Left ventricle myocardium inferior (tissue), 1 donor: ENCODE data around the gene GLIS2. TPM values are rescaled to one million over a fixed set of nuclear protein-coding genes. Genes with fewer than 3 reads are reported as not detected.

Experiments
- DNase-seq: peaks from one replicate; pipeline ENCODE4 v3.0.0-alpha.2; 2020
- H3K27ac ChIP-seq: fragments of 200-600 bp; replicated peaks from 2 replicates; pipeline ENCODE4 v1.8.0; 2021
- H3K27me3 ChIP-seq: fragments of 200-600 bp; 2 replicates; pipeline ENCODE4 v1.8.0; 2021; ENCODE audit warnings: low read depth
- H3K36me3 ChIP-seq: fragments of 200-600 bp; 2 replicates; pipeline ENCODE4 v1.8.0; 2021
- H3K4me1 ChIP-seq: fragments of 200-600 bp; 2 replicates; pipeline ENCODE4 v1.8.0; 2021
- H3K4me3 ChIP-seq: fragments of 200-600 bp; 2 replicates; pipeline ENCODE4 v1.8.0; 2021; ENCODE audit warnings: mild to moderate bottlenecking, moderate library complexity
- H3K9me3 ChIP-seq: fragments of 200-600 bp; replicated peaks from 2 replicates; pipeline ENCODE4 v1.8.0; 2021
- intact Hi-C: fragments of 100-400 bp; cut with micrococcal nuclease; formaldehyde crosslinking; loops from one replicate; pipeline ENCODE4 v1.11.0; 2022
- total RNA-seq: library from RNA; stranded (reverse); fragmentation: NEBNext Ultra II Directional; extraction: Animal tissue kit (Norgen Biotek cat#: 25700); gene quantifications from one replicate; pipeline ENCODE4 v1.2.1, GENCODE V29; 2021
- TF ChIP-seq, protein P1 (sequence below): fragments of 200-600 bp; IDR thresholded peaks from 2 replicates; pipeline ENCODE4 v1.8.0; 2021; ENCODE audit warnings: antibody characterized with exemption, mild to moderate bottlenecking, borderline replicate concordance
- donor health status: DM: no; HTN: yes; CAD: no; lungs with severe emphysema.

Gene GLIS2
- total RNA-seq, 1 donor from 2014 or later: 17.2 TPM

GRCh38 chr16:4354512-4355409, 38.9 kb downstream of the GLIS2 start:
- no peak overlapping the region for H3K27ac ChIP-seq
- H3K4me1 ChIP-seq: peaks cover 22% of the 10 kb centered on the region
- no peaks in the 10 kb centered on the region for H3K9me3 ChIP-seq
- TF ChIP-seq, protein P1, sequence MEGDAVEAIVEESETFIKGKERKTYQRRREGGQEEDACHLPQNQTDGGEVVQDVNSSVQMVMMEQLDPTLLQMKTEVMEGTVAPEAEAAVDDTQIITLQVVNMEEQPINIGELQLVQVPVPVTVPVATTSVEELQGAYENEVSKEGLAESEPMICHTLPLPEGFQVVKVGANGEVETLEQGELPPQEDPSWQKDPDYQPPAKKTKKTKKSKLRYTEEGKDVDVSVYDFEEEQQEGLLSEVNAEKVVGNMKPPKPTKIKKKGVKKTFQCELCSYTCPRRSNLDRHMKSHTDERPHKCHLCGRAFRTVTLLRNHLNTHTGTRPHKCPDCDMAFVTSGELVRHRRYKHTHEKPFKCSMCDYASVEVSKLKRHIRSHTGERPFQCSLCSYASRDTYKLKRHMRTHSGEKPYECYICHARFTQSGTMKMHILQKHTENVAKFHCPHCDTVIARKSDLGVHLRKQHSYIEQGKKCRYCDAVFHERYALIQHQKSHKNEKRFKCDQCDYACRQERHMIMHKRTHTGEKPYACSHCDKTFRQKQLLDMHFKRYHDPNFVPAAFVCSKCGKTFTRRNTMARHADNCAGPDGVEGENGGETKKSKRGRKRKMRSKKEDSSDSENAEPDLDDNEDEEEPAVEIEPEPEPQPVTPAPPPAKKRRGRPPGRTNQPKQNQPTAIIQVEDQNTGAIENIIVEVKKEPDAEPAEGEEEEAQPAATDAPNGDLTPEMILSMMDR: no peak
- intact Hi-C loops: no loop called here
- no peak for DNase-seq
- H3K27me3 ChIP-seq: no peaks in the 10 kb centered on the region
- H3K4me3 ChIP-seq: no peak overlapping the region
- H3K36me3 ChIP-seq: peaks cover 19% of the 10 kb centered on the region

GRCh38 chr16:4356820-4357219, 41.0 kb downstream of the GLIS2 start:
- DNase-seq: no peak
- H3K27me3 ChIP-seq: no peaks in the 10 kb centered on the region
- peaks cover 4% of the 10 kb centered on the region for H3K4me1 ChIP-seq
- H3K4me3 ChIP-seq: no peak overlapping the region
- peaks cover 22% of the 10 kb centered on the region for H3K36me3 ChIP-seq
- H3K9me3 ChIP-seq: no peaks in the 10 kb centered on the region
- intact Hi-C loops: no loop called here
- no peak overlapping the region for H3K27ac ChIP-seq
- TF ChIP-seq, protein P1: no peak

- no peaks in the 10 kb centered on the region for H3K27me3 ChIP-seq
- peaks cover 36% of the 10 kb centered on the region for H3K36me3 ChIP-seq
- H3K4me1 ChIP-seq: peaks cover 4% of the 10 kb centered on the region
- intact Hi-C loops: loop anchor here (2.0 kb wide), 1 partner anchor 45 kb away; no protein-coding TSS in a partner anchor
- no peaks in the 10 kb centered on the region for H3K9me3 ChIP-seq
- no peak for DNase-seq
- TF ChIP-seq, protein P1: no peak
- no peak overlapping the region for H3K4me3 ChIP-seq
- no peak overlapping the region for H3K27ac ChIP-seq
These were observed 42.4 kb downstream of the GLIS2 start for GRCh38 chr16:4358236-4358635.

DNA sequence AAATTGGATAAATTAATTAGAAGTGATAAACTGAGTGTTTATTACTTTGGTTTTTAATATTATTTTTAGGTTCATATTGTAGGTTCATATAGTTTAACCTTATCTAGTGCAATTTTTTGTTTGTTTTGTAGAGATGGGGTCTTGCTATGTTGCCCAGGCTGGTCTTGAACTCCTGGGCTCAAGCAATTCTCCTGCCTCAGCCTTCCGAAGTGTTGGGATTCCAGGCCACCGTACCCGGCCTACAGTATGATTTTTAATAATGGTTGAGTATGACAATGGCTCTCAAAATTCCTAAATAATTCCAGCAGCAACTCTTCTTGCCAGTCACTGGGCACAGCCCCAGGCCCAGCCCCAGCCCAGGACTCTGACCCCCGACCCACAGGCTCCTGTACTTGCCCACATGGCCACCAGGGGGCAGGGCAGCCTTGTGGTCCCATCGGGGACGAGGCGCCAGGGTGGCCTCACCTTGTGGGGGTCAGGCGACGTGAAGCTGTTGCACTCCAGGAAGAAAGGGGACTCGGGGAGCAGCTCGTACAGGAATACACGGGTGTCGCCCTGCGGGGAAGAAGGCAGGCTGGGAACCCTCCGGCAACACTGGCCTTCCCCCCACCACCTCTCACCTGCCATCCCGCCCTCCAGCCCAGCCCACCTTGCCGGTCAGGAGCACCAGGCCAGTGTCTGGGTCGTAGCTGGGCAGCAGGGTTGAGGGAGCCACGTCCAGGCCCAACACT, 43.1 kb downstream of the GLIS2 start:
- no peak overlapping the region for H3K4me3 ChIP-seq

DNA sequence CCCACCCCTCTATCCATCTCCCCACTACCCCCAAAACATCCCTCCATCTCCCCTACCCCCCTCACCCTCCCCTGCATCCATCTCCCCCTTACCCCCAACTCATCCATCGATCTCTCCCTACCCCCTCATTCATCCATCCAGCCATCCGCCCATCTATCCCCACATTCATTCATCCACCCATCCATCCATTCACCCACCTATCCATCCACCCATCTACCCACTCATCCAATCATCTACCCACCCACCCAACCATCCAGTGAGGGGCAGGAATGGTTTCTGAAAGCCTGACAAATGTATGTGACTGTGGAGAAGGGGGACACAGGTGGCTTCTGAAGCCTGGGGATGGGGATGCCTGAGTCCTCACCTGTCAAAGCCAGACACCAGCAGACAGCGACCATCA, 44.0 kb downstream of the GLIS2 start:
- peaks cover 4% of the 10 kb centered on the region for H3K4me1 ChIP-seq
- H3K36me3 ChIP-seq: peaks cover 50% of the 10 kb centered on the region
- no peak overlapping the region for H3K4me3 ChIP-seq
- intact Hi-C loops: loop anchor here (2.0 kb wide), 1 partner anchor 43 kb away; no protein-coding TSS in a partner anchor
- H3K27me3 ChIP-seq: no peaks in the 10 kb centered on the region
- H3K9me3 ChIP-seq: no peaks in the 10 kb centered on the region
- TF ChIP-seq, protein P1: no peak
- no peak overlapping the region for H3K27ac ChIP-seq
- DNase-seq: no peak

More for the DNA sequence above, 43.1 kb downstream of the GLIS2 start:
- H3K36me3 ChIP-seq: peaks cover 43% of the 10 kb centered on the region
- intact Hi-C loops: loop anchor here (2.0 kb wide), 1 partner anchor 44 kb away; no protein-coding TSS in a partner anchor
- peak; percentile 60 for DNase-seq
- H3K27ac ChIP-seq: no peak overlapping the region
- H3K27me3 ChIP-seq: no peaks in the 10 kb centered on the region
- TF ChIP-seq, protein P1: peak; percentile 95
- no peaks in the 10 kb centered on the region for H3K9me3 ChIP-seq
- H3K4me1 ChIP-seq: peaks cover 4% of the 10 kb centered on the region
